H1 (cell line): ENCODE results near the gene MYO16. TPM values are rescaled to one million over a fixed set of nuclear protein-coding genes. Genes with fewer than 3 reads are reported as not detected.

Experiments
- CTCF ChIA-PET: fragments of 300-600 bp; sonication (Branson Sonifier 250); formaldehyde crosslinking; loops from one replicate; lab custom pipeline; 2021; ENCODE audit not compliant: partially characterized antibody; lab: Charles Lee
- POLR2A ChIA-PET: fragments of 300-600 bp; sonication (Branson Sonifier 250); formaldehyde crosslinking; loops from one replicate; lab custom pipeline; 2021; ENCODE audit warnings: inconsistent platforms; ENCODE audit not compliant: partially characterized antibody; lab: Charles Lee
- DNase-seq, 2 experiments: peaks; one replicate each; pipeline versions ENCODE4 v3.0.0 to v3.0.0-alpha.2; 2010 to 2022; ENCODE audit warnings: low spot score in 2 of 2, low read depth in 1 of 2, mixed read lengths in 1 of 2
- FAIRE-seq: peaks from 2 replicates; lab custom pipeline; 2011; peaks lifted over from hg19 to GRCh38; lab: Jason Lieb, UNC
- H2AFZ ChIP-seq: 2 replicates; pipeline ENCODE4 v1.8.1; 2012; ENCODE audit warnings: low read length, inconsistent platforms
- H2AK5ac ChIP-seq: 2 replicates; pipeline ENCODE4 v1.6.1; 2013; ENCODE audit warnings: low read depth, low read length
- H2BK120ac ChIP-seq: replicated peaks from 2 replicates; pipeline ENCODE3; 2013; ENCODE audit warnings: low read depth, low read length, inconsistent platforms
- H2BK12ac ChIP-seq: 2 replicates; pipeline ENCODE4 v1.6.1; 2013; ENCODE audit warnings: low read depth, low read length
- H2BK15ac ChIP-seq: 2 replicates; pipeline ENCODE4 v1.6.1; 2013; ENCODE audit warnings: low read length
- H2BK20ac ChIP-seq: 2 replicates; pipeline ENCODE4 v1.6.1; 2013; ENCODE audit warnings: low read length
- H2BK5ac ChIP-seq: 2 replicates; pipeline ENCODE4 v1.6.1; 2013; ENCODE audit warnings: low read depth, low read length
- H3K14ac ChIP-seq: 2 replicates; pipeline ENCODE4 v1.6.1; 2013; ENCODE audit warnings: inconsistent platforms; ENCODE audit not compliant: insufficient read length
- H3K18ac ChIP-seq: 2 replicates; pipeline ENCODE4 v1.6.1; 2013; ENCODE audit warnings: low read length; ENCODE audit errors: extremely low read depth
- H3K23ac ChIP-seq: 2 replicates; pipeline ENCODE4 v1.6.1; 2013; ENCODE audit warnings: inconsistent platforms; ENCODE audit not compliant: insufficient read length
- H3K23me2 ChIP-seq: 2 replicates; pipeline ENCODE4 v1.6.1; 2013; ENCODE audit warnings: low read depth, low read length
- H3K27ac ChIP-seq: 2 replicates; pipeline ENCODE4 v1.6.1; 2011; ENCODE audit warnings: low read depth, low read length, inconsistent platforms
- H3K27me3 ChIP-seq, 4 experiments: replicated peaks in 1 of 4; 1 replicate in 1 of 4; 2 replicates in 3 of 4; pipeline versions ENCODE4 v1.6.1 to v1.8.1; 2011 to 2013; ENCODE audit warnings: low read length in 3 of 4, mild to moderate bottlenecking in 3 of 4, inconsistent platforms in 2 of 4, mixed read lengths in 2 of 4, moderate library complexity in 1 of 4; ENCODE audit not compliant: control insufficient read depth in 3 of 4, insufficient read depth in 3 of 4; ENCODE audit errors: extremely low read depth in 1 of 4
- H3K36me3 ChIP-seq, 4 experiments: 2 replicates each; pipeline versions ENCODE4 v1.6.1 to v1.8.1; 2011 to 2013; ENCODE audit warnings: mild to moderate bottlenecking in 4 of 4, low read length in 3 of 4, moderate library complexity in 2 of 4, control low read depth in 1 of 4, inconsistent platforms in 1 of 4; ENCODE audit not compliant: insufficient read depth in 4 of 4, control insufficient read depth in 2 of 4
- H3K4ac ChIP-seq: replicated peaks from 2 replicates; pipeline ENCODE3; 2013; ENCODE audit warnings: low read length, low read depth, mixed read lengths, inconsistent platforms; ENCODE audit not compliant: insufficient read length
- H3K4me1 ChIP-seq, 4 experiments: replicated peaks in 1 of 4; 1 replicate in 1 of 4; 2 replicates in 3 of 4; pipeline versions ENCODE4 v1.6.1 to v1.8.1; 2011 to 2013; ENCODE audit warnings: low read length in 3 of 4, inconsistent platforms in 2 of 4, mixed read lengths in 1 of 4; ENCODE audit not compliant: insufficient read depth in 4 of 4, control insufficient read depth in 3 of 4
- H3K4me2 ChIP-seq, 2 experiments: 2 replicates each; pipeline versions ENCODE4 v1.6.1 to v1.8.1; 2011 to 2013; ENCODE audit warnings: low read depth in 2 of 2, low read length in 2 of 2, control low read depth in 1 of 2, inconsistent platforms in 1 of 2, mild to moderate bottlenecking in 1 of 2; ENCODE audit not compliant: insufficient read depth in 1 of 2
- H3K4me3 ChIP-seq, 4 experiments: fragments of 200-600, 300-600 bp in 1 of 4; sonication (generic), shearing (Covaris generic), sonication (Bioruptor Twin) in 1 of 4; 2 replicates each; pipeline versions ENCODE4 v1.5.1 to v1.8.1; 2011 to 2016; ENCODE audit warnings: low read length in 4 of 4, low read depth in 3 of 4, control low read depth in 2 of 4, inconsistent platforms in 2 of 4, mild to moderate bottlenecking in 2 of 4, mixed read lengths in 1 of 4, moderate library complexity in 1 of 4; ENCODE audit not compliant: insufficient read depth in 2 of 4; ENCODE audit errors: extremely low read depth in 1 of 4
- H3K56ac ChIP-seq: replicated peaks from 2 replicates; pipeline ENCODE3; 2013; ENCODE audit warnings: low read depth, mild to moderate bottlenecking, mixed read lengths, low read length, inconsistent platforms; ENCODE audit not compliant: insufficient read length
- H3K79me1 ChIP-seq: 2 replicates; pipeline ENCODE4 v1.6.1; 2013; ENCODE audit warnings: low read depth, low read length, control low read depth
- H3K79me2 ChIP-seq, 2 experiments: 2 replicates each; pipeline versions ENCODE4 v1.6.1 to v1.8.1; 2012 to 2013; ENCODE audit warnings: low read length in 2 of 2, mild to moderate bottlenecking in 2 of 2, inconsistent platforms in 1 of 2; ENCODE audit not compliant: insufficient read depth in 2 of 2, control insufficient read depth in 1 of 2
- H3K9ac ChIP-seq, 4 experiments: replicated peaks in 1 of 4; 1 replicate in 1 of 4; 2 replicates in 3 of 4; pipeline versions ENCODE4 v1.6.1 to v1.8.1; 2011 to 2013; ENCODE audit warnings: low read depth in 3 of 4, low read length in 3 of 4, control low read depth in 2 of 4, mild to moderate bottlenecking in 2 of 4, moderate library complexity in 2 of 4, inconsistent platforms in 1 of 4; ENCODE audit errors: extremely low read depth in 1 of 4
- H3K9me3 ChIP-seq, 2 experiments: 2 replicates each; pipeline versions ENCODE4 v1.6.1 to v1.8.1; 2012 to 2013; ENCODE audit warnings: mild to moderate bottlenecking in 2 of 2, moderate library complexity in 2 of 2, control low read depth in 1 of 2, inconsistent platforms in 1 of 2, low read depth in 1 of 2, low read length in 1 of 2, mixed read lengths in 1 of 2; ENCODE audit not compliant: insufficient read depth in 2 of 2
- H4K20me1 ChIP-seq, 2 experiments: replicated peaks in 1 of 2; 2 replicates each; pipeline versions ENCODE3 to v1.8.1; 2011 to 2013; ENCODE audit warnings: inconsistent platforms in 2 of 2, low read length in 2 of 2, mild to moderate bottlenecking in 1 of 2; ENCODE audit not compliant: insufficient read depth in 2 of 2, control insufficient read depth in 1 of 2
- H4K5ac ChIP-seq: 2 replicates; pipeline ENCODE4 v1.6.1; 2013; ENCODE audit warnings: low read length, low read depth, mixed read lengths, inconsistent platforms; ENCODE audit not compliant: insufficient read length
- H4K8ac ChIP-seq: 2 replicates; pipeline ENCODE4 v1.8.0; 2013; ENCODE audit warnings: mild to moderate bottlenecking, moderate library complexity, low read length, inconsistent platforms; ENCODE audit not compliant: insufficient read depth; ENCODE audit errors: extremely low read depth
- H4K91ac ChIP-seq: replicated peaks from 2 replicates; pipeline ENCODE3; 2013; ENCODE audit warnings: low read length, mixed read lengths, inconsistent platforms; ENCODE audit not compliant: insufficient read length
- CREB1 ChIP-seq: IDR thresholded peaks from 2 replicates; pipeline ENCODE4 v1.6.1; 2012; ENCODE audit warnings: inconsistent platforms
- CTCF ChIP-seq, 3 experiments: IDR thresholded peaks; 1 replicate in 2 of 3; 2 replicates in 1 of 3; pipeline versions ENCODE4 v1.5.1 to v1.6.1; 2011; ENCODE audit warnings: low read length in 3 of 3, mild to moderate bottlenecking in 3 of 3, inconsistent platforms in 2 of 3, low read depth in 1 of 3, moderate library complexity in 1 of 3; ENCODE audit not compliant: insufficient read depth in 1 of 3; ENCODE audit errors: control extremely low read depth in 1 of 3
- EZH2 ChIP-seq: fragments of 200-600 bp; sonication (generic); IDR thresholded peaks from 2 replicates; pipeline ENCODE4 v1.7.1; 2012; ENCODE audit warnings: low read depth, mild to moderate bottlenecking, moderate library complexity, low read length, inconsistent platforms; ENCODE audit not compliant: severe bottlenecking
- PHF8 ChIP-seq: fragments of 200-600 bp; sonication (generic); conservative IDR thresholded peaks from 2 replicates; pipeline ENCODE4 v1.7.1; 2012; ENCODE audit warnings: low read depth, mild to moderate bottlenecking, inconsistent platforms, low read length, moderate library complexity
- SIX5 ChIP-seq: IDR thresholded peaks from 2 replicates; pipeline ENCODE4 v1.6.1; 2011; ENCODE audit warnings: mild to moderate bottlenecking, low read depth, low read length
- WGBS, 2 experiments: shearing (Covaris generic) in 1 of 2; methylation state at CpG; one replicate each; pipeline versions ENCODE4 v1.1.6 to v1.1.7; 2013 to 2015; ENCODE audit warnings: low lambda C conversion rate in 2 of 2, mixed read lengths in 2 of 2, inconsistent platforms in 1 of 2, low coverage in 1 of 2, missing lambda C conversion rate in 1 of 2; ENCODE audit not compliant: insufficient replicate concordance in 2 of 2, insufficient coverage in 1 of 2, insufficient read length in 1 of 2; ENCODE audit errors: extremely low coverage in 1 of 2, missing lambda C conversion rate in 1 of 2; 5-methylcytosine and 5-hydroxymethylcytosine counted together
- polyA plus RNA-seq, 7 experiments: library from polyadenylated mRNA; depleted of rRNA in 3 of 7; stranded (reverse) in 5 of 7; unstranded in 2 of 7; fragments of >200 nt in 5 of 7; fragments of 200-250 nt in 2 of 7; gene quantifications; 1 replicate in 5 of 7; 2 replicates in 1 of 7; 4 replicates in 1 of 7; pipeline versions ENCODE4 v1.2.1 to v1.2.3, GENCODE V29; 2011 to 2013; ENCODE audit warnings: missing spikeins in 2 of 7, mixed read lengths in 2 of 7
- total RNA-seq: library from RNA; stranded (reverse); fragmentation: NEBNext Ultra II Directional; extraction: Animal tissue kit (Norgen Biotek cat#: 25700); gene quantifications from 2 replicates; pipeline ENCODE4 v1.2.1, GENCODE V29; 2021
- TF ChIP-seq, protein P1 (sequence below): IDR thresholded peaks from 2 replicates; pipeline ENCODE4 v1.6.1; 2011; ENCODE audit warnings: low read depth, mild to moderate bottlenecking, low read length; ENCODE audit not compliant: insufficient read depth

The MYO16 gene
- total and polyA plus RNA-seq, 2 of the 8 experiments (the other 6 are each of a cell fraction or from before 2014, with no cell fraction given): 0.02 to 0.22 TPM

DNA sequence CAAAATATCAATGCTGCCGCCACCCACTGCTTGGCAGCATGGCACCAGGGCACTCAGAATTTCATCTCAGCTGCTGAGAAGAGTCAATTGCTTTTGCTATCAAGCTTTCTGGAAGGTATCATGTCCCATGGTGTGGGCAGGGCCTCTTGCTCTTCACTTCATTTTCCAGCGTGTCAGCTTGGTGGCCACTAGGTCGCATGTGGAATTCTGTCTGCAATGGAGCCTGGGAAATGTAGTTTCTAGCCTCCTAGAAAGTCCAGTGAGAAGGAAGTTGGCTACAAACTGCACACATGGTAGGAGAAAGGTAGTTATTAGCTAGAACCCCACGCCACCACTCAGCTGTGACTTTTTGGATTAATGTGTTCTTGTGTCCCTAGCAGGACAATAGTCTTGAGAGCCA lies 105.3 kb downstream of the MYO16 start:
- Histone ChIP-seq H2AK5ac (no peak overlapping the region), H2BK120ac (no peak overlapping the region), H3K36me3 (no peaks in the 10 kb centered on the region), H2BK20ac (no peak overlapping the region), H3K18ac (no peak overlapping the region), H3K4ac (no peak overlapping the region), H3K27me3 (peaks cover 0 to 1% (median 0%) of the 10 kb centered on the region in 4 experiments; a peak in 1 of 7 replicates), H3K56ac (no peak overlapping the region), H3K27ac (no peak overlapping the region), H2BK12ac (no peak overlapping the region), H3K4me1 (0 out of 7 replicates have a peak, but pooled peaks cover 0 to 2% (median 0%) of the 10 kb centered on the region in 4 experiments), H3K9me3 (no peaks in the 10 kb centered on the region), H3K23ac (no peak overlapping the region), H3K4me3 (no peak overlapping the region), H3K9ac (no peak overlapping the region), H4K8ac (no peak overlapping the region), H2AFZ (peak overlapping the region; percentile 100), H3K23me2 (no peaks in the 10 kb centered on the region), H3K79me1 (no peaks in the 10 kb centered on the region), H3K79me2 (no peaks in the 10 kb centered on the region), H4K91ac (no peak overlapping the region), H3K4me2 (0 out of 4 replicates have a peak overlapping the region, but pooled peaks of 1 of the 2 experiments have one; percentile 28), H2BK5ac (no peak overlapping the region), H4K5ac (no peak overlapping the region), H4K20me1 (no peaks in the 10 kb centered on the region), H3K14ac (no peak overlapping the region), H2BK15ac (no peak overlapping the region)
- TF ChIP-seq PHF8: no peak
- TF ChIP-seq CREB1: peak; percentile 54
- TF ChIP-seq, protein P1, sequence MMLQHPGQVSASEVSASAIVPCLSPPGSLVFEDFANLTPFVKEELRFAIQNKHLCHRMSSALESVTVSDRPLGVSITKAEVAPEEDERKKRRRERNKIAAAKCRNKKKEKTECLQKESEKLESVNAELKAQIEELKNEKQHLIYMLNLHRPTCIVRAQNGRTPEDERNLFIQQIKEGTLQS: 0 out of 2 replicates have a peak, but pooled peaks have one; percentile 19
- peak in 1 of 3 experiments; percentile 7; a peak in 1 of 4 replicates for TF ChIP-seq CTCF (IDR thresholded peaks at IDR 0.05; ENCODE audit: control extremely low read depth in 1 of 3, insufficient read depth in 1 of 3, low read depth in 1 of 3, low read length in 3 of 3)
- no peak for TF ChIP-seq EZH2
- peak; percentile 68 for TF ChIP-seq SIX5
- CTCF ChIA-PET: no interaction called here
- 71% methylated on average over 4 of the region's 4 CpGs; no CpG with 5 or more reads in 1 of the 2 experiments for WGBS, 2 experiments
- DNase-seq (peak; percentile 3 to 47), FAIRE-seq (peak; percentile 98)
- POLR2A ChIA-PET: no interaction called here
